H4 (cell line): ENCODE measurements around the gene CHD3. TPM values are rescaled to one million over a fixed set of nuclear protein-coding genes. Genes with fewer than 3 reads are reported as not detected.

Experiments
- DNase-seq: peaks from one replicate; pipeline ENCODE4 v3.0.0-alpha.2; 2015; ENCODE audit warnings: low spot score
- total RNA-seq: library from RNA; depleted of rRNA; stranded (reverse); fragments of >200 nt; shearing (Covaris generic); gene quantifications from 2 replicates; pipeline ENCODE4 v1.2.3, GENCODE V29; 2014; rRNA removed

The CHD3 gene
- 26.5 and 35.0 TPM in 2 replicates for total RNA-seq

DNA sequence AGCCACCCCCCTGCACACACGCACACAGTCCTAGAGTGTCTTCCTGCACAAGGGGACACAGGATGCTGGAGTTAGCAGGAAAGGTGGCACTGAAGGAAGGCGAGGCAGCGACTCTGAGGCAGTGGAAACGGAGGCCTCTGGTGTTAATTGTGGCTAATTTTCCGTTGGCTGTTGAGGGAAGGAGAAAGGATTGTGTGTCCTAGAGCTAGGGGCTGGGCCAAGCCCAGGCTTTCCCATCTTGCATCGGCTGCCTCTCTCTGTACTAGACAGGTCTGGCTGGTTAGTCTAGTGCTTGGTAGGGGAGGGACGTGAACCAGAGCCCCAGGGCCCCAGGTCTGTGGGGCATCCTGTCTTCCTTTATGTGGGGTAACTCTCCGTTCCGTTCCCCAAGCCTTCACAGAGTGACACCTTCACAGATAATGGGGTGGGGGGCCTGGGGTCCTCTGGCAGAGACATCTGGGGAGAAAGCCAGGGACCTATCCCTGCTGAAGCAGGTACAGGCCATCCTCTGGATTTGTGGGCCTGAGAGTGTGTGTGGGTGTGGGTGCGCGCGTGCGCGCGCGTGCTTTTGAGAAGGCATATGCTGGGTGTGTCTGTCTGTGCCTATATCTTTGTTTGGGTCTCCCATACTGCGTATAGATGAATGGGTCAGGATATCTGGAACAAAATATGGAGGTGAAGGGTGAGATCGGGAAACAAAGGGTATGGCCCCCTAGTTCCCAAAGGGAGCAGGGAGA is at the start of gene CHD3:
Gene CHD3, plus strand, starts transcription at position 606 of the 737 bp plus-strand sequence. CDS start 212 bp downstream, outside the sequence.
- no peak for DNase-seq

DNA sequence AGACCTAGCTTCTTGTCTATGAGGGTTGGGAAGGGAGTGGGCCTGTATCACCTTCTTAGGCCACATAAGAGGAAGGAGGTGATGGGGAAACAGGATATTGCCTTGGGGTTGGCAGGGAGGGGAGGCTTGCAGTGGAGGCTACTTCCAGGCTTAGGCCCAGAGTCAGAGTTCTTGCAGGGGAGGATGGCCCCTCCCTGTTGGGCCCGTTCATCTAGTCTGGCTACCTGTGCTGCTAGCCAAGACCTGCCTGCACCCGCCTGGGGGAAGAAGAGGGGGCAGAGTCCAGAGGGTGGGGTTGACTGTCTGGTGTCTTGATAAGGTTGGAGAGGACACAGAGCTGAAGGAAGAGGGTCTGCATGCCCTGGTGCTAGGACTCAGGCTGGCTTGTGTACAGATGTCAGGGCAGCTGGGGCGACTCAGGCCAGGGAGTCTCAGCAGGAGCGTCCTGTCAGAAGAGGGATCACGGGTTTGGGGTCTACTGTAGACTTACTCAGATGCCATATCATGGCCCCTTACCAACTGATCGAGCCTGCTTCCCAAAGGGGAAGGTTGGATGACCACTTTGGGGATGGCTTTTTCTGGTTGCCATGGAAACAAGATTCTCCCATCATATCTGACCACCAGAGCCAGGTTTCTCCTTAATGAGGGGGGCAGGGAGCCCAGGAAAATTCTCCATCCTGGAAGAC is 49.3 kb upstream of the CHD3 start:
- DNase-seq: no peak

- DNase-seq: no peak
Measured at GRCh38 chr17:7839876-7840261, 48.7 kb upstream of the CHD3 start.

- no peak for DNase-seq
Measured at GRCh38 chr17:7840441-7840840, 48.1 kb upstream of the CHD3 start.

DNA sequence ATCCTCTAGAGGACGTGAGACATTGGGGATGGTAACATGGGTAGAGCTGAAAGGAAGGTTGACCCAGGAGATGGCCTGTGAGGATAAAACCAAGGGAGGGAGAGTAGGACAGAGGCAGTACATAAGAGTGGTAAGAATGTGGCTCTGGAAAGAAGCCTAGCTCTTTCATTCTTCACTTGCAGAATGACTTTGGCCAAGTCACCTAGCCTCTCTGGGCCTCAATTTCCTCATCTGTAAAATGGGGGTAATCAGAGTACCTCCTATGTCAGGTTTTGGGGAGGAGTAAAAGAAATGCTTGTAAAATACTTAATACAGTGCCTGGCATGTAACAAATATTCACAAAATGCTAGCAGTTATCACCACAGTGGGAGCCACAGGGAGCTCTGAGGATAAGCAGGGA is 47.7 kb upstream of the CHD3 start:
- DNase-seq: no peak

DNA sequence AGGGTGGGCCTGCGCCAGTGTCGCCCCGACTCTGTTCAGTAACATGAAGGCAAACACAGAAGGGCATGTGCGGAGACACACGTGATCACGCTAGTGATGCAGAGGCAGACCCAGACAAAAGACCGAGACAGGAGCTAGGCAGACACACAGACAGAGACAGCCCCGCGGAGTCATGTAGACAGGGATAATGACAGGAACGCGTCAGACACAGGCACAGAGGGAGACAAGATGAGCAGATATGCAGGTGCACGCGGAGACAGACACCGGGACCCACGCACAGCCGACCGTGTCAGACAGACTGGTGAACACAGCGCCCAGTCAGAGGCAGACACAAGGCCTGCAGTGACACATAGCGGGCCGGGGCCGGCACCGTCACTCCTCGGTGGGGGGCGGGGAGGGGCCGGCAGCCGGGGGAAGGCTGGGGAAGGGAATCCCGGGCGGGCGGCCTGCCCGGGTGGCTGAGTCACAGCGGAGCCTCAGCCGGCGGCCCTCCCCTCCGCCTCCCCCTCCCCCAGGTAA is 47.1 kb upstream of the CHD3 start:
- DNase-seq: peak; percentile 65

GRCh38 chr17:7841915-7842379 is 46.6 kb upstream of the CHD3 start:
- peak; percentile 62 for DNase-seq

- peak; percentile 48 for DNase-seq
Measured at GRCh38 chr17:7842380-7843256, 46.0 kb upstream of the CHD3 start.

DNA sequence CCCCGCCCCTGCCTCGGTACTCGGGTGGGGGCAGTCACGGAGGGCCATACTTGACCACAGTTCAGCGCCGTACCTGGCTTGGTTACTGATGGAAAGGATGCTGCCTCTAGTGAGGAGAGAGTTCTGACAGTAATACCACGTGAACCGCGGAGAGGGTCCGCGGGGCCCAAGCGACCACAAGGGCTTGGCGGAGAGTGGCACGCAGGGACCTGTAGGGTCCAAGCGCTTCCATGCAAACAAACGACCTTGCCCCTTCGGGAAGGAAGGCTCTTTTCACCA is 45.4 kb upstream of the CHD3 start:
- no peak for DNase-seq

DNA sequence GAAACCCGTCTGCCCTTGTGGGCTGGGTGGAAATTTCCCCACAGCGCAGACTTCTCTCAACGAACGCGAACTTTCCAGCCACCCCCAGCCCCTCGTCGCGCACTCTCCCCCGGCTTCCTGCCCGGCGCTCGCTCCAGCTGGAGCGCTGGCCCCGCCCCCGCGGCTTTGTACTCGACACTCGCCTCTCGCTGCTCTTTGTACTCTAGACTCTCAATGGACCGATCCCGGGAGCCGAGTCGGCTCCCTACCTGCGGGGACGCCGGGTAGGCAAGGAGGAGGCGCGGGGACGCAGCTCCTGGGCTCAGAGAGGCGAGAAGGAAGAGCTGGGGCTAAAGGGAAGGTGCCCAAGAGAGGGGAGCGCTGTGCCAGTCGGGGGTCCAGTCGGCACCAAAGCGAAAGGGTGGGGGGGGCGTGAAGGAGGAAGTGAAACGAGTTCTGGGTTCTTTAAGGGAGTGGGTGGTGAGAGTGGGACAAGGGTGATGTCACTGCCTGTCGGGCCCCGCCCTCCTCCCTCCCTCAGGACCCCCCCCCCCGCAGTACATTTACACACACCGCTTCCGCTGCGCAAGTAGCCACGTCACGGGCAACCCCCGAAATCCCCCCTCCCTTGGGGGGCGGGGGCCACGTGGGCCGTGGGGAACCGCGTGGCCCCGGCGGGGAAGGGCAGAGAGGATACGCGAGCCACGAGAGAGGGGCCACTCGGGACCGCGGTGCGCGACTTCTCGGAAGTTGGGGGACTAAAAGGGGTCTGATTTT is 44.9 kb upstream of the CHD3 start:
- peak; percentile 66 for DNase-seq

DNA sequence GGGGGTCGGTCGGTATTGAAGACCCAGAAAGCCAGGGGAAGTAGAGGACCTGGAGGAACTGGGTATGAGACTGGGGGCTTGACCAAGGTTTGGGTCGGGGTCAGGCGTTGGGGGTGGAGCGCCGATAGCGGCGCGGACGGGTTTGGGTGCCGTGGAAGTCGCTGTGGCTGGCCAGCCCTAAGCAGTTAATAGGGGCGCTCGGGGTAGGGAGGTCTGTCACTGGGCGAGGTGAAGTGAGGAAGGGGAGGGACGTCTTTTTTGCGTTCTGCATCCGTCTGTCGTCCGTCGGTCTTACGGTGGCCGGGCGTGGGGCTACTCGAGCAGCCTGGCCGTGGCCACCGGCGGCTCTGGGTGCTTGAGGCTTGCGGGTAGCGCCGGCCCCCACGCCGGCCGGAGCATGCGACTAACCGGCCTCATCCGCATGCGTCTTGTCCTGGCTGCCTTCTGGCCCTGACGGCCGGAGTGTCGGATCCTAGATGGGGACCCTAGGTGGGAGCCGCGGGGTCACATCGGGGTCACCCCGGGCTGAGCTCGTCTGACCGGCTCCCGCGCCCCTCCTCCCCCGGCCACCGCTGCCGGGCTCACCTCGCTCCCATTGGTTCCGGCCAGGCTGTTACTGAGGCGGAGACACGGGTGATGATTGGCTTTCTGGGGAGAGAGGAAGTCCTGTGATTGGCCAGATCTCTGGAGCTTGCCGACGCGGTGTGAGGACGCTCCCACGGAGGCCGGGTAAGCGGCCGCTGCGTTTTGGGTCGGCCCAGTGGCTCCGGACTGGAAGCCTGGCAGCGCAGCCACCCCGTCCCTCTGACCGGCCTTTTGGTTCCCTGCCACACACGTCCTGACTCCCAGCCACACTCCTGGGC is 44.1 kb upstream of the CHD3 start:
- DNase-seq: peak; percentile 88

- DNase-seq: no peak
Measured at GRCh38 chr17:7845359-7846062, 43.1 kb upstream of the CHD3 start.

DNA sequence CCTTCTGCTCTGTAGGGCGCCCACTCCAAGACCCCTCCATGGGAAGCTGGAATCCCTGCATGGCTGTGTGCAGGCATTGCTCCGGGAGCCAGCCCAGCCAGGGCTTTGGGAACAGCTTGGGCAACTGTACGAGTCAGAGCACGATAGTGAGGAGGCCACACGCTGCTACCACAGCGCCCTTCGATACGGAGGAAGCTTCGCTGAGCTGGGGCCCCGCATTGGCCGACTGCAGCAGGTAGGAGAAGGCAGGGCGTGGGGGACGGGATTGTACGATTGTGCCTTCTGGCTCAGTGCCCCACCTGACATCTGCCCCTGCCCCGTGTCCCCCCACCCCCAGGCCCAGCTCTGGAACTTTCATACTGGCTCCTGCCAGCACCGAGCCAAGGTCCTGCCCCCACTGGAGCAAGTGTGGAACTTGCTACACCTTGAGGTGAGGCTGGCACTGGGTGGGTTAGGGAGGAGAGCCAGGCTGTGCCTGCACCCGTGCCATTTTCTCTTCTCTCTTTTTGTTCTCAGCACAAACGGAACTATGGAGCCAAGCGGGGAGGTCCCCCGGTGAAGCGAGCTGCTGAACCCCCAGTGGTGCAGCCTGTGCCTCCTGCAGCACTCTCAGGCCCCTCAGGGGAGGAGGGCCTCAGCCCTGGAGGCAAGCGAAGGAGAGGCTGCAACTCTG is 42.4 kb upstream of the CHD3 start:
- no peak for DNase-seq

- no peak for DNase-seq
Measured at GRCh38 chr17:7846765-7847661, 41.6 kb upstream of the CHD3 start.

- DNase-seq: no peak
Measured at GRCh38 chr17:7848131-7848579, 40.4 kb upstream of the CHD3 start.

DNA sequence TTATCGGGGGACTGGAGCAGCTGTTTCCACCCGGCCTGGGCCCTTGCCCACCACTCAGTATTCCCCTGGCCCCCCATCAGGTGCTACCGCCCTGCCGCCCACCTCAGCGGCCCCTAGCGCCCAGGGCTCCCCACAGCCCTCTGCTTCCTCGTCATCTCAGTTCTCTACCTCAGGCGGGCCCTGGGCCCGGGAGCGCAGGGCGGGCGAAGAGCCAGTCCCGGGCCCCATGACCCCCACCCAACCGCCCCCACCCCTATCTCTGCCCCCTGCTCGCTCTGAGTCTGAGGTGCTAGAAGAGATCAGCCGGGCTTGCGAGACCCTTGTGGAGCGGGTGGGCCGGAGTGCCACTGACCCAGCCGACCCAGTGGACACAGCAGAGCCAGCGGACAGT is 39.9 kb upstream of the CHD3 start:
- DNase-seq: no peak

GRCh38 chr17:7849130-7849750 is 39.3 kb upstream of the CHD3 start:
- no peak for DNase-seq
